ENCODE data around the gene FMO2. TPM values are rescaled to one million over a fixed set of nuclear protein-coding genes. Genes with fewer than 3 reads are reported as not detected.

Gene FMO2
- total and polyA plus RNA-seq, 2 of the 8 experiments (the other 6 are each of a cell fraction or from before 2014, with no cell fraction given) = not detected

- Histone ChIP-seq H3K18ac (ENCODE audit: extremely low read depth, low read length) (no peak overlapping the region), H3K4me1 (replicated peaks in 1 of 4; ENCODE audit: control insufficient read depth in 3 of 4, insufficient read depth in 4 of 4, low read length in 3 of 4) (no peaks in the 10 kb centered on the region), H3K27me3 (replicated peaks in 1 of 4; ENCODE audit: control insufficient read depth in 3 of 4, extremely low read depth in 1 of 4, insufficient read depth in 3 of 4, low read length in 3 of 4) (no peaks in the 10 kb centered on the region), H3K9ac (replicated peaks in 1 of 4; ENCODE audit: extremely low read depth in 1 of 4, low read depth in 3 of 4, low read length in 3 of 4) (no peak overlapping the region), H3K56ac (replicated peaks; ENCODE audit: insufficient read length, low read depth, low read length) (no peak overlapping the region), H3K14ac (ENCODE audit: insufficient read length) (no peak overlapping the region), H3K4me3 (ENCODE audit: extremely low read depth in 1 of 4, insufficient read depth in 2 of 4, low read depth in 3 of 4, low read length in 4 of 4) (no peak overlapping the region), H3K27ac (ENCODE audit: low read depth, low read length) (no peak overlapping the region), H2BK5ac (ENCODE audit: low read depth, low read length) (no peak overlapping the region), H3K23ac (ENCODE audit: insufficient read length) (no peak overlapping the region), H3K4ac (replicated peaks; ENCODE audit: insufficient read length, low read depth, low read length) (no peak overlapping the region), H2BK20ac (ENCODE audit: low read length) (no peak overlapping the region), H2AFZ (ENCODE audit: low read length) (no peak overlapping the region), H4K20me1 (replicated peaks in 1 of 2; ENCODE audit: control insufficient read depth in 1 of 2, insufficient read depth in 2 of 2, low read length in 2 of 2) (no peaks in the 10 kb centered on the region), H2AK5ac (ENCODE audit: low read depth, low read length) (no peak overlapping the region), H2BK15ac (ENCODE audit: low read length) (no peak overlapping the region), H4K5ac (ENCODE audit: insufficient read length, low read depth, low read length) (no peak overlapping the region), H3K36me3 (ENCODE audit: control insufficient read depth in 2 of 4, insufficient read depth in 4 of 4, low read length in 3 of 4) (no peaks in the 10 kb centered on the region; a peak in 1 of 8 replicates), H4K8ac (ENCODE audit: extremely low read depth, insufficient read depth, low read length) (no peak overlapping the region), H2BK120ac (replicated peaks; ENCODE audit: low read depth, low read length) (no peak overlapping the region), H3K79me2 (ENCODE audit: control insufficient read depth in 1 of 2, insufficient read depth in 2 of 2, low read length in 2 of 2) (no peaks in the 10 kb centered on the region), H3K9me3 (ENCODE audit: insufficient read depth in 2 of 2, low read depth in 1 of 2, low read length in 1 of 2) (no peaks in the 10 kb centered on the region), H3K23me2 (ENCODE audit: low read depth, low read length) (no peaks in the 10 kb centered on the region), H2BK12ac (ENCODE audit: low read depth, low read length) (no peak overlapping the region), H3K79me1 (ENCODE audit: low read depth, low read length) (no peaks in the 10 kb centered on the region), H4K91ac (replicated peaks; ENCODE audit: insufficient read length, low read length) (no peak overlapping the region), H3K4me2 (ENCODE audit: insufficient read depth in 1 of 2, low read depth in 2 of 2, low read length in 2 of 2) (no peak overlapping the region)
- no peak for DNase-seq (ENCODE audit: low read depth in 1 of 2, low spot score in 2 of 2)
- no peak for FAIRE-seq
- ChIA-PET POLR2A (ENCODE audit: partially characterized antibody) (interaction anchor here (1.2 kb wide), 1 partner anchor 8 kb away, joined by 3 read pairs; no protein-coding TSS in a partner anchor), CTCF (ENCODE audit: partially characterized antibody) (interaction anchor here (1.2 to 3.4 kb wide), 8 partner anchors 9 to 231 kb away, joined by 3 to 19 read pairs (median 8); partner anchors contain the start of genes FMO2 and FMO4)
- TF ChIP-seq RNF2 (IDR thresholded peaks at IDR 0.05; ENCODE audit: borderline replicate concordance, low read depth, low read length, missing control alignments, poor library complexity, severe bottlenecking) (no peak), KDM4A (IDR thresholded peaks at IDR 0.05; ENCODE audit: low read depth, low read length, severe bottlenecking) (no peak), E2F6 (IDR thresholded peaks at IDR 0.05) (no peak), SP2 (IDR thresholded peaks at IDR 0.05; ENCODE audit: low read length) (no peak), TAF7 (optimal IDR thresholded peaks at IDR 0.05; ENCODE audit: borderline replicate concordance, low read depth, low read length) (no peak), SIRT6 (IDR thresholded peaks at IDR 0.05; ENCODE audit: low read length) (no peak), CTCF (IDR thresholded peaks at IDR 0.05; ENCODE audit: control extremely low read depth in 1 of 3, insufficient read depth in 1 of 3, low read depth in 1 of 3, low read length in 3 of 3) (no peak)
- WGBS, 2 experiments (ENCODE audit: extremely low coverage in 1 of 2, insufficient coverage in 1 of 2, insufficient read length in 1 of 2, insufficient replicate concordance in 2 of 2, low coverage in 1 of 2, low lambda C conversion rate in 2 of 2, missing lambda C conversion rate in 1 of 2) = 69% methylated on average over 3 of the region's 3 CpGs; no CpG with 5 or more reads in 1 of the 2 experiments
Measured at GRCh38 chr1:171198081-171198480, 13.0 kb downstream of the FMO2 start.

Measured in H1 (cell line).